Hematopoietic multipotent progenitor cell treated with erythropoietin and hydrocortisone succinate and interleukin-3 and kit ligand, for 4 days (in vitro differentiated cells): ENCODE results near the gene TCF4.
A peak's percentile ranks its signal among the peaks of the same experiment; 100 is the strongest.

Experiments used
- DNase-seq: peaks from one replicate; pipeline ENCODE4 v3.0.0-alpha.2; 2015

Gene TCF4

DNA sequence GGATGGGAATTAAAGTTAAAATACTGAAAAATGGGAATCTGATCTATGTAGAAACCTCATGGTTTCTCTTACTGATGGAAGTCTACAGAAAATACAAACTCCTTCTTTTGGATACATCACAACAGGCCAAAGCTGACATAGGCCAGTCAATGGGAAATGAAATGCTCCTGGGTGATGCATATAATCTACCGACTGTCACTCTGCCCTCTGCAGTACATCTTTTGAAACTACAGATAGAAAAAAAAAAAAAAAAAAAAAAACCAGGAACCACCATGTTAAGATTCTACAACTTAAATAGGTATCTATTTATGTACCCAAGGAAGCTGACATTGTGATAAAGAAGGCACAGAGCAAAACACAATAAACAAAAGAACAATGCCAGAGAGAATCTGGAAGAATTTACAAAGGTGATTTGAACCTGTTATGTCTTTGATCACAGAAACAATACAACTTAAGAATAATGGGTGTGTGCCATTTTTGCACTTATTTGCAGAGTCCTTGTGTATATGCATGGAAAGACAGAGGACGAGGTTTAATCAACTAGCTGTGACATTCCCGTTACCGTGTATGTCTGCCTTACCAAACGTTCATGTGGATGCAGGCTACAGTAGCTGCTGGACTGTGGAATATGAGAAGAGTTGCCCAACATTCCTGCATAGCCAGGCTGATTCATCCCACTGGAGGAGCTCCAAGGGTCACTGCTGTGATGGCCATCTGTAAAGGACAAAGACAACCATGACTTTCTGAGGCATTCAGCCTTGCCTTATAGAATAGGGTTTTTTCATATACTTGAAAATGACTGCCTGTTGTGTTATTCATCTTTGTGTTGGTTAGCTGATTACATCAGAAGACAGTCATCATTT lies 312.7 kb downstream of the TCF4 start:
- DNase-seq: peak; percentile 56

GRCh38 chr18:55272510-55273243 lies 315.3 kb downstream of the TCF4 start:
- DNase-seq: no peak

GRCh38 chr18:55269622-55270021 lies 318.4 kb downstream of the TCF4 start:
- no peak for DNase-seq

DNA sequence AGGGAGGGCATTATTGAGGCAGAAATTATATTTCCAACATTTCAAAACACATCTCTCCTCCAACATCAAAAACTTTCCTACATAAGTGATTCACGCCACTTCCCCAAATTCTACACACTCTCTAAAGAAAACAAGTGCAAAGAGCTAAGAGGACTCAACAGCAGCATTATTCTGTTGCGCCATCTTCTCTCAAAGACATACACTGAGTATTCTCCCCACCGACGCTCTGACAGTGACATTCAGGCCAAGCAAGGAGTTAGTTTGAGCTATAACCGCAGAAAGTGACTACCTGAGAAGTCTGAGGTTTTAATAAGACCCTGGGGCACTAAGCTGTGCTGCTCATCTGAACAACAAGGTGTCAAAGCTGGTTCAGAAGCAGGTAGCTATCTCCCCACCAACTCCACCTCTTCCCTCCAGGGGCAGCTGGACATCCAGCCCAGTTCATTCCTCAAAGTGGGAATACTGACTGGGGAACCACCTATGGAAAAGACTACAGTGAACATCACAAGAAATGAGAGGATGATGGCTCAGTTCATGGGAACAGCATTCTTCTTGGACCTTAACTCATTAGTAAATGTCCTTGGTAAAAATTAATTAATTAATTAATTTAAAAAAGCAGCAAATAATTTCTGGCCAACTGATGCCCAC lies 319.2 kb downstream of the TCF4 start:
- DNase-seq: peak; percentile 35

DNA sequence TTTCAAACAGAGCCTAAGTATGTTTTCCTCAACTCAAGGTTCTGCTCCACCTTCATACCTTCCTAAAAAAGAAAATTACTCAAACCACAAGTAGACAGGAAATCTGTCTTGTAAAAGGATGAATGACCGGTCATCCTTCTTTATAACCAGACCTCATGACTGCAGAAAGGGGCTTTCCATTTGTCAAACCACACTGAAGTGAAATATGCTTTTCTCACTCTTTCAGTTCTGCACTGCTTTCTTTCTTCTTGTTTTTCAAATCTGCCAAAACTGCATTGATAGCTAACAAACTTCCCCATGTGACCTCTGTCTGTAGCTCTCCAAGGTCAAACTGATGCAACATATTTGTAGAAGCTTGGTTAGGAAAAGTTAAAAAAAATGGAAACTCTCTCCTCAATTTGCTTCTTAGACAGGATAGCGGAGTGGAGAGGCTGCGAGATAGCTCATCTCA lies 319.8 kb downstream of the TCF4 start:
- no peak for DNase-seq

DNA sequence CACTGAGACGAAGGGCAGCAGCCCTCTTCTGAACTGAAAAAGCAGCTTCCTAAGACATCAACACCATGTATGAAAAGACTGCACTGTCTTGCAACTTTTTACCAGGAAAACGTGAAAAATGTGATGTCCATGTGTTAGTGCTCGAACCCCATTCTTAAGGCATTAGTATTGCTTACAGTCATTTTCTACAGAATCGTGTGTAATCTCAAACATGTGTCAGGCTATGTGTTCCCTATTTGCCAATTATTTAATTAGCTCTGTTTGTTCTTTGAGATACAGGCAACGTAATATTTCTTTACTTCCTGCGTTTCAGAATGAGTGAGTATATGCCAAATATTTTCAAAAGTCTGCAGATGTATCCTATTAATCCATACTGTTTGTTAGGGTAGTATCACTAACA lies 321.0 kb downstream of the TCF4 start:
- DNase-seq: no peak

- peak; percentile 63 for DNase-seq
Observed at GRCh38 chr18:55265984-55266383, 322.0 kb downstream of the TCF4 start.

DNA sequence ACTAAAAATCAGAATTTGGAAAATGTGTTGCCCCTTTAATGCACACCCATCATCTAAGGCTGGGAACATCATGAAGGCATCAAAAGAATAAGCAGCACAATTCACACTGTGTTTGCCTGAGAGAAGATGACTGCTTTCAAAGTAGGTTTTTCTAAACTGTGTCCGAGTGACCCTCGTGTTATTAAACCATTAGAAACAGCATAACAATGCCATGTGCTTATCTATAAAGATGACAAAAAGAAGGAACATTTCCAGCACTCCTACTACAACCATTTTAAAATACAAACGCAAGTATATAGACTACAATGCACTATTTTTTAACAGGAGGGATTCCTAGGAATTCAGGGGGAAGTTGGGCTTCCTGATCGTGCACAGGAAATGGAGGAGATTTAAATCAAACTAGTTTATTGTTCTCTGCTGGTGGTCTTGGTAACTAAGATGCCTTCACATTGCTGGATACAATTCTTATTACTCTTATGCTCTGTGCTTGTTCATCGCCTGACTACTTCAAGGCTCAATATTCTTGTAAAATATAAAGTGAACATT lies 322.8 kb downstream of the TCF4 start:
- no peak for DNase-seq

DNA sequence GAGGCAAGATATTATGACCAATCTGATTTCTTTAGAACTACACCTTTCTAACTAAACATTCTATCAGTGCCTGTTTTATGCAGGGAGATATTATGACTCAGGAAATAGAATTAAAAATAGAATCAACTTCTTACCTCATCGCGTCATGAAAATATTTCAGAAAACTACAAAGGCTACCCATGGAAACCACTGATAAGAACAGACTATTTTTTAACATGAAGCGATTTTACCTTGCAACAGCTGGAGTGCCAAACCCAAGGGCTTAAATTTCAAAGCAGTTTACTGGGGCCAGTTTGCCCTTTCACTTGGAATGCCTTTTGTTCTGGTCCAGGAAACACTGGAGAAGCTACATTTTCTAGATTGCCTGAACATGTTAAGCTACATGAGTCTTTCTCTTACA lies 323.9 kb downstream of the TCF4 start:
- DNase-seq: peak; percentile 22

DNA sequence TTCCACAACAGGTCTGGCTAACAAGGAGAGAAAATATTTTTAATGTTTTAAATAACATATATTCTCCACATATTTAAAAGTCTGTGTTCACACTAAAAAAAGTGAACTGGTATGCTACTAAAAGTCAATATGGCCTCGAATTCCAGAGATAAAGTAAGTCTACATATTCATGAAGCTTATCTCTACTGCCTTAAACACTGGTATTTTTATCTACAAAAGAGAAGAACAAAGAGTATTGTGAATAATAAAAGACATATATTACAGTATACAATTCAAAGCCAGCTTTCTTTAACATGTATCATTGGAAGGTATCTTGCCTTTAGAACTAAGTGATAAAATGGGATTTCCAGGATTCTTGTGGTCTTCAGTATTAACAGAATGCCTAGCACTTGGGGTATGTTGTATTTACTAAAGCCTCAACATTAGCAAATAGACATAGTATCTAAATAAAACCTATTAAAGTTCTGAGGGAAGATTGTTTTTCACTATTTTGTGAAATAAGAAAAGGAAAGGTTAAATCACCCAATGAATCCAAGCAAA lies 325.9 kb downstream of the TCF4 start:
- DNase-seq: peak; percentile 37

- no peak for DNase-seq
Observed at GRCh38 chr18:55261253-55261652, 326.7 kb downstream of the TCF4 start.

- DNase-seq: no peak
Observed at GRCh38 chr18:55258088-55258487, 329.9 kb downstream of the TCF4 start.

GRCh38 chr18:55256929-55257289 lies 331.1 kb downstream of the TCF4 start:
- no peak for DNase-seq

DNA sequence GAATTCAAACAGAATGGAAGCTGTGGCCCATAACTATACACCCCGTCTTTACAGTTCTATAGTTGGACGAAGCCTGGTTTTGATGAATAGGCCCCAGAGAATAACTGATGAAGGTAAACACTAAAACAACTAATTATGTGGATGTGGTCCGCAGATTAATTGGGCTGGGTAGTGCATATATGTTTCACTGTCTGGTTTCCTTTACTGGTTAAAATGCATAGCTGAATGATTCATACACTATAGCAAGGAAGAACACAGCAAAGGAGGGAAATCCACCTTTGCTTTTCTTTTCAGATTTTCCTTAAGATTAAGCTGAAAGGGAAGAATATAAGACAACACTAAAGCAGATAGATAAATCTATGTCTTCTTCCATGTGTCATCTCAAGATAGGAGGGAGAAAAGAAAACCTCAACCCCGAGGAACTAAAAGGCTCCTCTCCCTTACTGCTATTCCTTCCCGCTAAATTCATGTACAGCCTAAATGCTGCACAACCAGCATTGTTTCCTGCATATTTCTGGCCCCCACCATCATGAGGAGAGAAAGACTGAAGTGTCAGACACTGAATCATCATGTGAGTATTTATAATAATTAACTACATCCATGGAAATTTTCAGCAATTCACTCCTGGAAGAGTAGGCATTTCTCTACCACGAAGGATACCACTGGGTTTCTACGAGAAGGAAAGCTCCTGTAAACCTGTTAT lies 331.6 kb downstream of the TCF4 start:
- DNase-seq: no peak

- no peak for DNase-seq
Observed at GRCh38 chr18:55253814-55254213, 334.2 kb downstream of the TCF4 start.

- DNase-seq: no peak
Observed at GRCh38 chr18:55252901-55253300, 335.1 kb downstream of the TCF4 start.

GRCh38 chr18:55252053-55252675 lies 335.8 kb downstream of the TCF4 start:
- DNase-seq: peak; percentile 81

DNA sequence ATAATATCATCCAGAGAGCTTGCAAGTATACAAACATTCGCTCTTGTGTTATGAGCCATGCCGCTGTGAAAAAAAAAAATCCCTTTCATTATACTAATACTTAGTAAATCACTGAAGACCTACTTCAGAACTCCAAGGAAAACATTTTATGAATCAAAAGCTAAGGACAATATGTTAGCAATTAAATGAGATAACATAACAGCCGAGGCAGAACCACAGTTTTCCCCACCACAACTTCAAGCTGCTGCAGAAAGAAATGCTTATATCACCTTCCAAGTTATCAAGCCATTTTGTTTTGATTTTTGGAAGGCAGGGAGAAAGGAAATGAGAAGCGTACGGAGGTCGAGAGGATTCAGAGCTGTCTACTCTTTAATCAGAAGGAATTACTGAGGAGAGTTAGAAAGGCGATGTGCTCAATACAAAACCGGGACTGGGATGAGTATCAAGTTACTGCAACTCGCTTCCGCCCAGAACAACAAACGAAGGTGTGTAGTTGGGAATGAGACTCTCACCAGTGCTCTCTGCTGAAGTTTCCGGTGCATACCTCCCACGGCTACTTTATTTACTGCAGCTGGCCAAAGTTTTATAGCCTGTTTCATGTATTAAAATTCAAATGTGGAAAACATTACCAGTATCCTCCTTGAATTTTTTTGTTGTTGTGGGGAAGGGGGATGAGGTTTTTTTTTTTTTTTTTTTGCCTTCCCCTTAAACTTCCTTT lies 336.6 kb downstream of the TCF4 start:
- DNase-seq: no peak

GRCh38 chr18:55250768-55251173 lies 337.2 kb downstream of the TCF4 start:
- no peak for DNase-seq

- DNase-seq: no peak
Observed at GRCh38 chr18:55249550-55249949, 338.4 kb downstream of the TCF4 start.

DNA sequence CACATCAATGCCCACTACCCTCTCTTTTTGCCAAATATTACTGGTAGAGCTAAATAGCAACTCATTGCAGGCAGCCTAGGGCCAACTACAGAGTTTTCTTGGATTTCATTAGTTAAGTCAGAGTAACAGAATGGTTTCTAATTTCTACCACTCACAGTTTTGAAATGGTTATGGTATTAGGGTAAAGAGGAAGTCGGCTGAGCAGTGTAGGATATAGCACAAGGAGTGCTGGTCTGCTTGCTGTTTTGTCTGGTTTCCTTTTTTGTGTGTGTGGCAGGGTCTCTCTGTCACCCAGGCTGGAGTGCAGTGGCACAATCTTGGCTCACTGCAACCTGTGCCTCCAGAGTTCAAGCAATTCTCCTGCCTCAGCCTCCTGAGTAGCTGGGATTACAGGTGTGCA lies 339.5 kb downstream of the TCF4 start:
- peak; percentile 57 for DNase-seq
